Epithelial cell of proximal tubule (primary cell): ENCODE results near the gene NBAS. TPM values are rescaled to one million over a fixed set of nuclear protein-coding genes. Genes with fewer than 3 reads are reported as not detected.
A peak's percentile ranks its signal among the peaks of the same experiment; 100 is the strongest.

ENCODE experiments used
- DNase-seq: peaks from one replicate; pipeline ENCODE4 v3.0.0-alpha.2; 2011; ENCODE audit warnings: low read depth
- H3K4me3 ChIP-seq: 2 replicates; pipeline ENCODE4 v1.5.1; 2011; ENCODE audit warnings: low read depth, mild to moderate bottlenecking, low read length
- total RNA-seq: library from RNA; depleted of rRNA; stranded (reverse); fragments of >200 nt; gene quantifications from 2 replicates; pipeline ENCODE4 v1.2.3, GENCODE V29; 2015
- TF ChIP-seq, protein P1 (sequence below): conservative IDR thresholded peaks from 2 replicates; pipeline ENCODE4 v1.5.1; 2012; ENCODE audit warnings: low read depth, mild to moderate bottlenecking, low read length

NBAS gene
- total RNA-seq, 1 donor from 2014 or later, result 48.4 TPM

DNA sequence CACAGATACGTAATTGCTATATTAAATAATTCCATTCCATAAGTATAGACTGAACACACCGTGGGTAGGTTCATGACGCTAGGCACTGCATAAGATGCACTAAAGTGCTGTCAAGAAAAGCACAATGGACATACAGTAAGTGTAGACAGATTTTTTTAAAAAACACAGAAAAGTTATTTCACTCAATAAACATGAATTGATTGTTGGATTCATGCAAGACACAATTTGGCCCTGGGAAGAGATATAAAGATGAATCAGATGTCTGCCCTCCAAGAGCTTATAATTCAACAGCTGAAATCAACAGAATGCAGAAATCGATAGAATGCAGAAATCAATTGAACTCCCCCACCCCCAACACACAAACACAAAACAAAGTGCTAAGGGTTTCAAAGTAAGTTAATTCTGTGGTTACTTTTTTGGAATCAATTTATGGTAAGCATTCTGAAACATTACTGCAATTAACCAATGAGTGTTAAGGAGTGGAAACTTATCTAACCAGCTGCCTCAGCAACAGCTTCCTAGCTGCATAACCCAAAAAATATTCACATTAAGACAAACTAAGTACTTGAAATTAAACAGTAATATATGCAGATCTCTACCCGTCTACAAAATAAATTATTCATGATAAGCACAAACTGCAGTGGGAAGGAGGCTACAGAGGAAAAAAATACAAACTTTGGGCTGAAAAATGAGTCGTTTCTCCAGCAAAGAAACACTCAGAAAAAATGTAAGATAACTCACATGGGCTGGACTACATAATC lies 1.6 kb downstream of the NBAS start:
- DNase-seq, result no peak
- peak overlapping the region; percentile 91 for H3K4me3 ChIP-seq
- TF ChIP-seq, protein P1, sequence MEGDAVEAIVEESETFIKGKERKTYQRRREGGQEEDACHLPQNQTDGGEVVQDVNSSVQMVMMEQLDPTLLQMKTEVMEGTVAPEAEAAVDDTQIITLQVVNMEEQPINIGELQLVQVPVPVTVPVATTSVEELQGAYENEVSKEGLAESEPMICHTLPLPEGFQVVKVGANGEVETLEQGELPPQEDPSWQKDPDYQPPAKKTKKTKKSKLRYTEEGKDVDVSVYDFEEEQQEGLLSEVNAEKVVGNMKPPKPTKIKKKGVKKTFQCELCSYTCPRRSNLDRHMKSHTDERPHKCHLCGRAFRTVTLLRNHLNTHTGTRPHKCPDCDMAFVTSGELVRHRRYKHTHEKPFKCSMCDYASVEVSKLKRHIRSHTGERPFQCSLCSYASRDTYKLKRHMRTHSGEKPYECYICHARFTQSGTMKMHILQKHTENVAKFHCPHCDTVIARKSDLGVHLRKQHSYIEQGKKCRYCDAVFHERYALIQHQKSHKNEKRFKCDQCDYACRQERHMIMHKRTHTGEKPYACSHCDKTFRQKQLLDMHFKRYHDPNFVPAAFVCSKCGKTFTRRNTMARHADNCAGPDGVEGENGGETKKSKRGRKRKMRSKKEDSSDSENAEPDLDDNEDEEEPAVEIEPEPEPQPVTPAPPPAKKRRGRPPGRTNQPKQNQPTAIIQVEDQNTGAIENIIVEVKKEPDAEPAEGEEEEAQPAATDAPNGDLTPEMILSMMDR, result no peak

DNA sequence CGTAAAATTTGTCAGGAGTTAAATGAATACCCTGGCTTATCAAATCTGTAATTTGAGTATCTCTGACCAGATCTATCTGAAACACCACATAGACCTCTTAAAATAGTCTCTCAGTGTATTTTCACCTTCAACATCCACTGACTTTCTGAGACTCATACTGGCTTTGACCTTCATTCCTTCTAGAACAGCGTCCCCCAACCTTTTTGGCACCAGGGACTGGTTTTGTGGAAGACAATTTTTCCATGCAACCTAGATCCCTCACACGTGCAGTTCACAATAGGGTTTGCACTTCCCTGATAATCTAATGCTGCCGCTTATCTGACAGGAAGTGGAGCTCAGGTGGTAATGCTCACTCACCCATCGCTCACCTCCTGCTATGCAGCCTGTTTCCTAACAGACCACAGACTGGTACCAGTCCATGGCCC lies 3.2 kb downstream of the NBAS start:
- no peak for DNase-seq
- H3K4me3 ChIP-seq, result no peak overlapping the region
- TF ChIP-seq, protein P1, result no peak

DNA sequence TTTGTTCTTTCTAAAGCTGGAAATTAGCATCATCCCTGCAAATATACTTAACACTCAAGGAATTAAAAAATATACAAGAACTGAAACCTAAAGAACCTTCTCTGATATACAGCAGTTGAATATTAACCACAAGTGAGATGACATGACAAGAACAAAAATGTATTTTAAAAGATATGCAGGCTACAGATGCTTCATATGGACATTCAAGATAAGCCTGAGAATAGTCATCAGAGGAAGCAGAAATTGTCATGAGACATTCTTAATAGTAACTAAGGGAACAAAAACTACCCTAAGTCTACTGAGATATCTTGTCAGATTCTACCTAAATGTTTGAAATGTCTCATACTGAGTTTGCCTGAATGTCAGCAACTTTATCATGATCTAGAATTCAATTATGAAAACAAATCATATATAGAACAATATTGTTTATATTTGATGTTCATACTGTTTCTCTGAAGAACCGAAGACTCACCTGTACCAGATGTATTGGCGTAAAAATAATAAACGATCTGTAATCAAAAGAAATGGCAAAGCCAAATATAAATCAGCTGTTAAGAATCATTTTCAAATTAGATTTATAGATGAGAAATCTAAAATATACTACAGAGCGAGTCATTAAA lies 4.7 kb downstream of the NBAS start:
- H3K4me3 ChIP-seq, result no peak overlapping the region
- no peak for DNase-seq
- TF ChIP-seq, protein P1, result no peak

DNA sequence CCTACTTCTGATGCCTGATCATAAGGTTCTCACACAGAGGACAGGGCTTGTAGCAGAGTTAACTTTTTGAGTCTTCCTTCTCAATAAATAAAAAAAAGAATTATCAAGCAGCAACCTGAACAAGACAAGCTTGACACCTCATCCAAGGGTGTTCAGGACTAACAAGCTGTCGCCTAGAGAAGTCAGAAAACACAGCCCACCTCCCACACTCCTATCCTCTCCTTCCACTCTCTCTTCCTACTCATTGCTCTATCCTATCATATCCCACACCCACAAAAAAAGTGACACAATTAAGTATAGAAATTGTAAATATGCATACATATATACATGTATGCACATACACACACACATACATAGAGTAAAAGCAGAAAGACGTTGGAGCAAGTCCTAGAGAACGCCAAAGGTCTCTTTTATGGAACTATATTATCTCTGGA lies 5.4 kb downstream of the NBAS start:
- H3K4me3 ChIP-seq, result no peak overlapping the region
- TF ChIP-seq, protein P1, result no peak
- DNase-seq, result no peak

DNA sequence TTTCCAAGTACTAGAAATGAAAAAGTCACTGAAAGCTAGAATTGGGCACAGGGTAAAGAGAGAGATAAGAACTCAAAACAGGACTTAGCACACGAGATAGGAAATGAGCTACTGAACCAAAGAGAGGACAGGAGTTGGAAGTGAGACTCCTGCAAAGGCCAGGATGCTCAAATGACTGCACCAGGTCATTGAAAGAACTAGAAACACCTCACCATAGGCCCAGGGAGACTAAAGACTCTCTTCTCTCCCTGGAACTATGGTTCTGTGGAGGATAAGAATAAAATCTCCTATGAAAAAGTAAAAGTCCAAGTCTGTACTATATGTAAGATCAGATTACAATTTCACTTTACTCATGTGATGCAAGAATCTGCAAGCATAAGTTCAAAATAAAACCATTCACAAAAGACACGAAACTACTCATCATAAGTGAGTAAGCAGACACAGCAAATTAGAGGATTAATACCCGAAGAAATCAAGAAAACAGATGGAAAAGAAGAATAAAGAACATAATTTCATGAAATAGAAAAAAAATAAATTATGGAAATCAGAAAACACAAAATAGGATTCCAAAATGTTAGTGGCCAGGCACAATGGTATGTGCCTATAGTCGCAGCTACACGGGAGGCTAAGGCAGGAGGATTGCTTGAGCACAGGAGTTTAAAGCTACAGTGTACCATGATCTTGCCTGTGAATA lies 6.5 kb downstream of the NBAS start:
- TF ChIP-seq, protein P1, result no peak
- DNase-seq, result no peak
- no peak overlapping the region for H3K4me3 ChIP-seq

DNA sequence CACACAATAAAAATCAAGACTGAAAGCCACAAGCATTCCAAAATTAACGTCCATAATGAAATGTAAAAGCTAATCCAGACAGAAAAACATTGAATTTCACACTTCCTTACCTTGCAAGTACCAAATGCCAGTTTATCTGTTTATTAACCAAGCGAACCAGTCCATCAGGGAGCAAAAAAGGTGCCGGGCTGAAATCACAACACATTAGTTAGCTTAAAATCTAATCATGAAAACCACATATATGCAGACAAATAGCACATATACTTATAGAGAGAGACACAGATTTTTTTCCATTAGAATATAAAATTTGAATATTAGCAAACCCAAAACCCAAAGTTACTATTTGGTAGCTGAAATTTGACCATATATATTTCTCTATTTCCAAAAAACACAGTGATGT lies 7.2 kb downstream of the NBAS start:
- TF ChIP-seq, protein P1, result no peak
- DNase-seq, result no peak
- no peak overlapping the region for H3K4me3 ChIP-seq
